ENCODE data around the gene TTC23L.

- no peak for TF ChIP-seq CTCF (IDR thresholded peaks at IDR 0.05)
- TF ChIP-seq POLR2A (IDR thresholded peaks at IDR 0.05), result no peak
Observed at GRCh38 chr5:34918025-34918424, 79.1 kb downstream of the TTC23L start.

Measured in lower leg skin (tissue), 3 donors.